IMR-90 (cell line): Measurements from ENCODE around the gene EPHA6. TPM values are rescaled to one million over a fixed set of nuclear protein-coding genes. Genes with fewer than 3 reads are reported as not detected.

Experiments used
- ATAC-seq: fragments of 200-7000 bp; cut with Tn5 transposase; 2 replicates; pipeline ENCODE4 v1.9.1; 2020; ENCODE audit warnings: low read depth, mild to moderate bottlenecking, moderate library complexity
- BruUV-seq: library from RNA; stranded (reverse); fragments of 400-500 nt; replicated peaks from 2 replicates; lab custom pipeline; 2021; lab: Mats Ljungman, UMichigan
- CTCF ChIA-PET: fragments of 300-600 bp; formaldehyde crosslinking; extraction: SDS; loops from one replicate; lab custom pipeline; 2021; ENCODE audit warnings: antibody characterized with exemption; lab: Yijun Ruan, JAX
- POLR2A ChIA-PET: fragments of 300-600 bp; sonication (Branson Sonifier 250); formaldehyde crosslinking; loops from one replicate; lab custom pipeline; 2022; ENCODE audit warnings: antibody characterized with exemption; ENCODE audit not compliant: unreplicated experiment; lab: Charles Lee
- DNase-seq: peaks from one replicate; pipeline ENCODE4 v3.0.0; 2013
- H2AFZ ChIP-seq: replicated peaks from 2 replicates; pipeline ENCODE3; 2013; ENCODE audit warnings: low read length, mild to moderate bottlenecking; ENCODE audit not compliant: poor library complexity
- H2AK5ac ChIP-seq: 2 replicates; pipeline ENCODE4 v1.6.1; 2013; ENCODE audit warnings: low read depth, low read length, inconsistent platforms
- H2AK9ac ChIP-seq: replicated peaks from 2 replicates; pipeline ENCODE3; 2013; ENCODE audit warnings: mild to moderate bottlenecking, low read depth, low read length, moderate library complexity; ENCODE audit not compliant: poor library complexity
- H2BK120ac ChIP-seq: 2 replicates; pipeline ENCODE4 v1.6.1; 2013; ENCODE audit warnings: low read depth, low read length, inconsistent platforms
- H2BK15ac ChIP-seq: 3 replicates; pipeline ENCODE4 v1.6.1; 2013; ENCODE audit warnings: low read depth, low read length, inconsistent platforms
- H2BK20ac ChIP-seq: 2 replicates; pipeline ENCODE4 v1.6.1; 2013; ENCODE audit warnings: low read depth, mild to moderate bottlenecking, inconsistent platforms, low read length, moderate library complexity
- H2BK5ac ChIP-seq: 2 replicates; pipeline ENCODE4 v1.6.1; 2013; ENCODE audit warnings: mild to moderate bottlenecking, low read depth, low read length, inconsistent platforms; ENCODE audit not compliant: poor library complexity, severe bottlenecking
- H3K14ac ChIP-seq: replicated peaks from 2 replicates; pipeline ENCODE4 v1.6.1; 2013; ENCODE audit warnings: low read depth, low read length, inconsistent platforms
- H3K18ac ChIP-seq: 2 replicates; pipeline ENCODE4 v1.6.1; 2013; ENCODE audit warnings: low read depth, low read length, control low read depth
- H3K23ac ChIP-seq: 2 replicates; pipeline ENCODE4 v1.6.1; 2013; ENCODE audit warnings: low read depth, low read length, inconsistent platforms
- H3K27ac ChIP-seq: 2 replicates; pipeline ENCODE4 v1.5.1; 2013; ENCODE audit warnings: mild to moderate bottlenecking, control low read depth, low read length; ENCODE audit not compliant: insufficient read depth
- H3K27me3 ChIP-seq: 2 replicates; pipeline ENCODE4 v1.6.1; 2013; ENCODE audit warnings: low read length; ENCODE audit not compliant: control insufficient read depth, insufficient read depth
- H3K36me3 ChIP-seq: 2 replicates; pipeline ENCODE4 v1.6.1; 2013; ENCODE audit warnings: low read length, mixed read lengths; ENCODE audit not compliant: control insufficient read depth, insufficient read depth
- H3K4ac ChIP-seq: 2 replicates; pipeline ENCODE4 v1.6.1; 2013; ENCODE audit warnings: low read depth, low read length, inconsistent platforms
- H3K4me1 ChIP-seq: 2 replicates; pipeline ENCODE4 v1.6.1; 2013; ENCODE audit warnings: low read length, mixed read lengths; ENCODE audit not compliant: control insufficient read depth, insufficient read depth
- H3K4me2 ChIP-seq: 2 replicates; pipeline ENCODE4 v1.6.1; 2013; ENCODE audit warnings: low read depth, mild to moderate bottlenecking, control low read depth, low read length, moderate library complexity
- H3K4me3 ChIP-seq: 2 replicates; pipeline ENCODE4 v1.5.1; 2013; ENCODE audit warnings: low read depth, mild to moderate bottlenecking, control low read depth, low read length, moderate library complexity; ENCODE audit not compliant: insufficient read depth
- H3K56ac ChIP-seq: 2 replicates; pipeline ENCODE4 v1.6.1; 2013; ENCODE audit warnings: low read length, inconsistent platforms; ENCODE audit not compliant: insufficient read depth; ENCODE audit errors: extremely low read depth
- H3K79me1 ChIP-seq, 2 experiments: 2 replicates each; pipeline ENCODE4 v1.6.1; 2013; ENCODE audit warnings: low read length in 2 of 2, inconsistent platforms in 1 of 2, low read depth in 1 of 2
- H3K9ac ChIP-seq: 2 replicates; pipeline ENCODE4 v1.6.1; 2013; ENCODE audit warnings: low read depth, low read length, control low read depth
- H3K9me1 ChIP-seq: 2 replicates; pipeline ENCODE4 v1.6.1; 2013; ENCODE audit warnings: low read length, inconsistent platforms; ENCODE audit not compliant: insufficient read depth
- H3K9me3 ChIP-seq: 2 replicates; pipeline ENCODE4 v1.6.1; 2013; ENCODE audit warnings: low read length; ENCODE audit not compliant: control insufficient read depth, insufficient read depth
- H4K20me1 ChIP-seq: 2 replicates; pipeline ENCODE4 v1.6.1; 2013; ENCODE audit warnings: low read length, inconsistent platforms; ENCODE audit not compliant: insufficient read depth
- H4K5ac ChIP-seq: 2 replicates; pipeline ENCODE4 v1.6.1; 2013; ENCODE audit warnings: mild to moderate bottlenecking, low read depth, low read length, control low read depth
- H4K8ac ChIP-seq, 2 experiments: 2 replicates each; pipeline ENCODE4 v1.6.1; 2013; ENCODE audit warnings: low read depth in 2 of 2, low read length in 2 of 2, control low read depth in 1 of 2, inconsistent platforms in 1 of 2
- H4K91ac ChIP-seq: 2 replicates; pipeline ENCODE4 v1.6.1; 2013; ENCODE audit warnings: low read depth, low read length, inconsistent platforms; ENCODE audit not compliant: insufficient read depth
- BHLHE40 ChIP-seq: fragments of 150-350 bp; IDR thresholded peaks from 2 replicates; pipeline ENCODE4 v1.6.1; 2016; ENCODE audit warnings: mild to moderate bottlenecking, low read depth, low read length
- CEBPB ChIP-seq: IDR thresholded peaks from 2 replicates; pipeline ENCODE4 v1.6.1; 2012; ENCODE audit warnings: low read depth, low read length, improper control_type of control experiment
- CHD1 ChIP-seq: IDR thresholded peaks from 2 replicates; pipeline ENCODE4 v1.6.1; 2012; ENCODE audit warnings: low read depth, low read length, improper control_type of control experiment
- CTCF ChIP-seq: conservative IDR thresholded peaks from 2 replicates; pipeline ENCODE4 v1.5.1; 2012; ENCODE audit warnings: mild to moderate bottlenecking, low read depth, low read length, improper control_type of control experiment
- ELK1 ChIP-seq: fragments of 150-350 bp; IDR thresholded peaks from 2 replicates; pipeline ENCODE4 v1.6.1; 2016; ENCODE audit warnings: low read depth, mild to moderate bottlenecking, low read length, moderate library complexity, borderline replicate concordance
- FOS ChIP-seq: fragments of 150-350 bp; IDR thresholded peaks from 2 replicates; pipeline ENCODE4 v1.6.1; 2016; ENCODE audit warnings: low read depth, low read length
- MAFK ChIP-seq: IDR thresholded peaks from 2 replicates; pipeline ENCODE4 v1.6.1; 2012; ENCODE audit warnings: low read depth, low read length, improper control_type of control experiment
- MAZ ChIP-seq: IDR thresholded peaks from 2 replicates; pipeline ENCODE4 v1.6.1; 2012; ENCODE audit warnings: low read depth, mild to moderate bottlenecking, low read length, improper control_type of control experiment, moderate library complexity, borderline replicate concordance
- MXI1 ChIP-seq: IDR thresholded peaks from 2 replicates; pipeline ENCODE4 v1.6.1; 2012; ENCODE audit warnings: low read depth, mild to moderate bottlenecking, low read length, moderate library complexity, borderline replicate concordance
- NFE2L2 ChIP-seq: fragments of 150-350 bp; IDR thresholded peaks from 2 replicates; pipeline ENCODE4 v1.6.1; 2016; ENCODE audit warnings: low read depth, mild to moderate bottlenecking, low read length
- POLR2A ChIP-seq: IDR thresholded peaks from 2 replicates; pipeline ENCODE4 v1.6.1; 2012; ENCODE audit warnings: mild to moderate bottlenecking, low read depth, low read length
- RAD21 ChIP-seq: IDR thresholded peaks from 2 replicates; pipeline ENCODE4 v1.6.1; 2012; ENCODE audit warnings: low read length, improper control_type of control experiment
- RCOR1 ChIP-seq: IDR thresholded peaks from 2 replicates; pipeline ENCODE4 v1.6.1; 2012; ENCODE audit warnings: mild to moderate bottlenecking, low read length, improper control_type of control experiment; ENCODE audit not compliant: insufficient replicate concordance
- RFX5 ChIP-seq: IDR thresholded peaks from 2 replicates; pipeline ENCODE4 v1.8.0; 2012; ENCODE audit warnings: low read depth, mild to moderate bottlenecking, low read length, moderate library complexity
- SMC3 ChIP-seq: fragments of 150-350 bp; IDR thresholded peaks from 2 replicates; pipeline ENCODE4 v1.6.1; 2016; ENCODE audit warnings: low read depth, mild to moderate bottlenecking, antibody characterized with exemption, low read length, moderate library complexity
- USF2 ChIP-seq: fragments of 150-350 bp; IDR thresholded peaks from 2 replicates; pipeline ENCODE4 v1.6.1; 2017; ENCODE audit warnings: mild to moderate bottlenecking, antibody characterized with exemption, low read length, low read depth
- WGBS, 2 experiments: methylation state at CpG; one replicate each; pipeline versions ENCODE4 v1.1.5 to v1.1.7; 2013; ENCODE audit warnings: missing lambda C conversion rate in 2 of 2; ENCODE audit not compliant: insufficient read length in 1 of 2; ENCODE audit errors: extremely low coverage in 2 of 2; 5-methylcytosine and 5-hydroxymethylcytosine counted together
- dilution Hi-C: fragments of 300-500 bp; cut with HindIII; formaldehyde crosslinking; loops from one replicate; pipeline ENCODE4 v1.14.3; 2018; ENCODE audit warnings: low sequenced_read_pairs; ENCODE audit not compliant: unreplicated experiment
- in situ Hi-C: fragments of 300-500 bp; cut with MboI; formaldehyde crosslinking; loops from 3 replicates; pipeline ENCODE4 v1.14.3; 2019; ENCODE audit warnings: low sequenced_read_pairs, inconsistent platforms, mixed read lengths
- intact Hi-C: fragments of 100-400 bp; cut with micrococcal nuclease; formaldehyde crosslinking; loops from 2 replicates; pipeline ENCODE4 v1.10.0; 2022
- polyA plus RNA-seq, 3 experiments: library from polyadenylated mRNA; depleted of rRNA; stranded (reverse); fragments of >200 nt; gene quantifications; 2 replicates each; pipeline ENCODE4 v1.2.3, GENCODE V29; 2012; ENCODE audit warnings: low replicate concordance in 1 of 3
- total RNA-seq: library from RNA; depleted of rRNA; stranded (reverse); fragments of >200 nt; gene quantifications from 2 replicates; pipeline ENCODE4 v1.2.3, GENCODE V29; 2012

EPHA6 gene
- total and polyA plus RNA-seq, 2 of the 4 experiments (the other 2 are of a cell fraction), result not detected

- H3K18ac ChIP-seq, result no peak overlapping the region
- H2BK5ac ChIP-seq, result no peak overlapping the region
- H3K36me3 ChIP-seq, result no peaks in the 10 kb centered on the region
- H3K27ac ChIP-seq, result no peak overlapping the region
- no peaks in the 10 kb centered on the region for H3K4me1 ChIP-seq
- H3K14ac ChIP-seq, result no peak overlapping the region
- H4K5ac ChIP-seq, result no peak overlapping the region
- H2BK120ac ChIP-seq, result no peak overlapping the region
- dilution Hi-C loops, result no loop called here
- ChIA-PET POLR2A (no interaction called here), CTCF (no interaction called here)
- DNase-seq (no peak), ATAC-seq (no peak)
- no peak overlapping the region for H3K4me2 ChIP-seq
- H4K91ac ChIP-seq, result no peak overlapping the region
- TF ChIP-seq ELK1, result no peak
- no peak for TF ChIP-seq SMC3
- no peak for TF ChIP-seq NFE2L2
- TF ChIP-seq CTCF, result no peak
- no peak for TF ChIP-seq BHLHE40
- TF ChIP-seq MAZ, result no peak
- TF ChIP-seq CEBPB, result no peak
- no peak for TF ChIP-seq FOS
- TF ChIP-seq MXI1, result no peak
- TF ChIP-seq CHD1, result no peak
- no peak for TF ChIP-seq POLR2A
- no peak for TF ChIP-seq RFX5
- TF ChIP-seq RCOR1, result no peak
- no peak for TF ChIP-seq RAD21
- no peak for TF ChIP-seq MAFK
- TF ChIP-seq USF2, result no peak
- H4K20me1 ChIP-seq, result no peaks in the 10 kb centered on the region
- H3K9ac ChIP-seq, result no peak overlapping the region
- BruUV-seq, result no TSS peak
- H3K79me1 ChIP-seq, result no peaks in the 10 kb centered on the region
- WGBS, 2 experiments, result no CpG with 5 or more reads among the region's 2 CpGs
- H3K56ac ChIP-seq, result no peak overlapping the region
- H3K4ac ChIP-seq, result no peak overlapping the region
- peaks cover 2% of the 10 kb centered on the region for H3K9me3 ChIP-seq
- no peak overlapping the region for H2AK5ac ChIP-seq
- no peaks in the 10 kb centered on the region for H3K27me3 ChIP-seq
- no peak overlapping the region for H3K23ac ChIP-seq
- in situ Hi-C loops, result no loop called here
- no peak overlapping the region for H2AK9ac ChIP-seq
- intact Hi-C loops, result no loop called here
- no peak overlapping the region for H2BK15ac ChIP-seq
- no peaks in the 10 kb centered on the region for H3K9me1 ChIP-seq
- H2AFZ ChIP-seq, result no peak overlapping the region
- H3K4me3 ChIP-seq, result no peak overlapping the region
- no peak overlapping the region for H2BK20ac ChIP-seq
- no peak overlapping the region for H4K8ac ChIP-seq
Measured at GRCh38 chr3:97089621-97090020, 275.2 kb downstream of the EPHA6 start.
